ENCODE data around the gene MYH11.

The MYH11 gene

DNA sequence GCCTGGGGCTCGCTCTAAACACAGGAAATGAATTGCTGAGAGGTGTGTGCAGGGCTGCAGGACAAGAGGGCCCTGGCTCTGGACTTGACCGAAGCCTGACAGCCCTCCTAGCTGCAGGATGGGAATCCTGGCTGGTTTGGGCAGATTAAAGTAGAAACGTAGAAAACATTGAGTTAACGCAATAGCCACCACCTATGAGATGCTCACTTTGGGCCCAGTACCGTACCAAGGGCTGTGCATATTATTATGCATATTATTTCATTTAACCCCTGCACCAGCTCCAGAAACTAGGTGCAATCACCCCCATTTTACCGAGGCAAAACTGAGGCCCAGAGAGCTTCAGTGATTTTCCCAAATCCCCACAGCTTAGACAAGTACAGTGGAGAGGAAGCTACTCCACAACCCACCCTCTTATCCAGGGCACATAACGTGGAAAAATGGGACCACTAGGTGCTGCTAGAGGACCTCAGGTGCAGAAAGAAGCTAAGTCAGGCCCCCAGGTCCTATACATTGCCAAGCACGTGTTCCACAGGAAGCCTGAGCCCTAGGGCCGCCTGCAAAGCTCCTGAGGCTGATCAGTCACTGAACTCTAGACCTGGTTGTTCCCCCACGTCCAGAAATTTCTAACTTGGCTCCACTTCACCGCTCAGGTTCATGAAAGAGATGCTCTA lies 79.2 kb downstream of the MYH11 start:
- DNase-seq: peak; percentile 18
- no peaks in the 10 kb centered on the region for H3K27me3 Mint-ChIP-seq (ENCODE audit: low read depth, poor library complexity)
- H3K4me1 Mint-ChIP-seq: no peaks in the 10 kb centered on the region

DNA sequence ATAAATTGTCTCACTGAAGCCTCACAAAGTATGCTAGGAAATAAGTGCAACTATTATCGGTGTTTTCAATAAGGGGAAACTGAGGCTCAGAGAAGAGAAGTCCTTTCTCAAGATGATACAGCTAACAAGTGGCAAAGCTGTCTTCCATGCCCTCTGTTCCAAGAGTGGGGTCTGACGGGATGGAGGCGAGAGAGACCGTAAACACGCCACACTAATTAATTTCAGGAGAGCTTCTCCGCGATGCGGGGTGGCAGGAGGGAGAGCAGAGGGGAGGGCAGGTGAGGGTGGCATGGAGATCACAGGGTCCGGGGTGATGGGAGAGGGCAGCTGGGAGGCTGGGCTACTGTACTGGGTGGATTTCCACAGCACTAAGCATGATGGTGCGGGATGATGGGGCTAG lies 80.3 kb downstream of the MYH11 start:
- DNase-seq: no peak
- Mint-ChIP-seq H3K27me3 (ENCODE audit: low read depth, poor library complexity) (no peaks in the 10 kb centered on the region), H3K27ac (no peak overlapping the region), H3K4me1 (no peaks in the 10 kb centered on the region), H3K4me3 (no peak overlapping the region), H3K36me3 (ENCODE audit: low read depth) (no peaks in the 10 kb centered on the region), H3K9me3 (no peaks in the 10 kb centered on the region)
- no peak for TF ChIP-seq CTCF (IDR thresholded peaks at IDR 0.05)

More for the DNA sequence above, 79.2 kb downstream of the MYH11 start:
- no peaks in the 10 kb centered on the region for H3K9me3 Mint-ChIP-seq
- H3K36me3 Mint-ChIP-seq (ENCODE audit: low read depth): no peaks in the 10 kb centered on the region
- H3K27ac Mint-ChIP-seq: no peak overlapping the region
- TF ChIP-seq CTCF (IDR thresholded peaks at IDR 0.05): no peak
- H3K4me3 Mint-ChIP-seq: no peak overlapping the region

- no peak for DNase-seq
- no peaks in the 10 kb centered on the region for H3K27me3 Mint-ChIP-seq (ENCODE audit: low read depth, poor library complexity)
- H3K4me3 Mint-ChIP-seq: no peak overlapping the region
- TF ChIP-seq CTCF (IDR thresholded peaks at IDR 0.05): no peak
- no peaks in the 10 kb centered on the region for H3K36me3 Mint-ChIP-seq (ENCODE audit: low read depth)
- H3K9me3 Mint-ChIP-seq: no peaks in the 10 kb centered on the region
- H3K4me1 Mint-ChIP-seq: no peaks in the 10 kb centered on the region
- no peak overlapping the region for H3K27ac Mint-ChIP-seq
These were observed 81.0 kb downstream of the MYH11 start for GRCh38 chr16:15775663-15776304.

GRCh38 chr16:15775209-15775608 lies 81.6 kb downstream of the MYH11 start:
- DNase-seq: no peak
- Mint-ChIP-seq H3K27ac (no peak overlapping the region), H3K27me3 (ENCODE audit: low read depth, poor library complexity) (no peaks in the 10 kb centered on the region), H3K4me1 (no peaks in the 10 kb centered on the region), H3K4me3 (no peak overlapping the region), H3K36me3 (ENCODE audit: low read depth) (no peaks in the 10 kb centered on the region), H3K9me3 (no peaks in the 10 kb centered on the region)
- no peak for TF ChIP-seq CTCF (IDR thresholded peaks at IDR 0.05)

GRCh38 chr16:15773968-15774367 lies 82.9 kb downstream of the MYH11 start:
- no peak overlapping the region for H3K27ac Mint-ChIP-seq
- H3K27me3 Mint-ChIP-seq (ENCODE audit: low read depth, poor library complexity): no peaks in the 10 kb centered on the region
- H3K4me1 Mint-ChIP-seq: no peaks in the 10 kb centered on the region
- no peaks in the 10 kb centered on the region for H3K36me3 Mint-ChIP-seq (ENCODE audit: low read depth)
- H3K4me3 Mint-ChIP-seq: no peak overlapping the region
- no peaks in the 10 kb centered on the region for H3K9me3 Mint-ChIP-seq
- DNase-seq: no peak
- TF ChIP-seq CTCF (IDR thresholded peaks at IDR 0.05): no peak

Data from nephron progenitor cell (in vitro differentiated cells).